Limb (tissue), 2 donors: Measurements from ENCODE around the gene C3orf52.
"Not testable (repeated sequence)": the region's sequence is repeated elsewhere in the genome, so short reads cannot be mapped to it uniquely, and the experiment has no call there.

Experiments used
- DNase-seq, 2 donors: peaks; one replicate each; pipeline ENCODE4 v3.0.0-alpha.2; 2016; ENCODE audit errors: extremely low spot score in 2 of 2

The C3orf52 gene

GRCh38 chr3:112086076-112086854 is at the start of gene C3orf52:
C3orf52 (plus strand) TSS chr3:112086389; CDS start chr3:112086408, 19 bp downstream.
- DNase-seq, result peak; percentile 71 to 82

- not testable (repeated sequence) for DNase-seq
Observed at GRCh38 chr3:112037194-112037593, 49.0 kb upstream of the C3orf52 start.

GRCh38 chr3:112038863-112039262 is 47.3 kb upstream of the C3orf52 start:
- no peak for DNase-seq

GRCh38 chr3:112041321-112041720 is 44.9 kb upstream of the C3orf52 start:
- DNase-seq, result no peak

GRCh38 chr3:112042842-112043280 is 43.3 kb upstream of the C3orf52 start:
- no peak for DNase-seq

GRCh38 chr3:112043621-112044201 is 42.5 kb upstream of the C3orf52 start:
- DNase-seq, result peak; percentile 56 to 80

GRCh38 chr3:112046599-112046998 is 39.6 kb upstream of the C3orf52 start:
- no peak for DNase-seq

GRCh38 chr3:112047264-112047663 is 38.9 kb upstream of the C3orf52 start:
- DNase-seq, result no peak

GRCh38 chr3:112048911-112049310 is 37.3 kb upstream of the C3orf52 start:
- DNase-seq, result no peak

GRCh38 chr3:112053229-112053628 is 33.0 kb upstream of the C3orf52 start:
- no peak for DNase-seq

- DNase-seq, result no peak
Observed at GRCh38 chr3:112056451-112056929, 29.7 kb upstream of the C3orf52 start.

- no peak for DNase-seq
Observed at GRCh38 chr3:112059497-112059896, 26.7 kb upstream of the C3orf52 start.

GRCh38 chr3:112061152-112061551 is 25.0 kb upstream of the C3orf52 start:
- DNase-seq, result no peak

GRCh38 chr3:112072387-112073060 is 13.7 kb upstream of the C3orf52 start:
- not testable (repeated sequence) for DNase-seq

- DNase-seq, result no peak
Observed at GRCh38 chr3:112074006-112074405, 12.2 kb upstream of the C3orf52 start.

GRCh38 chr3:112074616-112075497 is 11.3 kb upstream of the C3orf52 start:
- DNase-seq, result no peak

GRCh38 chr3:112078125-112079083 is 7.8 kb upstream of the C3orf52 start:
- no peak for DNase-seq

GRCh38 chr3:112083239-112083638 is 3.0 kb upstream of the C3orf52 start:
- no peak for DNase-seq

- no peak for DNase-seq
Observed at GRCh38 chr3:112084980-112085705, 1.0 kb upstream of the C3orf52 start.

GRCh38 chr3:112085735-112086075 is 484 bp upstream of the C3orf52 start:
- no peak for DNase-seq
